ENCODE data around the gene ACTN2. TPM values are rescaled to one million over a fixed set of nuclear protein-coding genes. Genes with fewer than 3 reads are reported as not detected.
"Not testable (repeated sequence)": the region's sequence is repeated elsewhere in the genome, so short reads cannot be mapped to it uniquely, and the experiment has no call there.

Gene ACTN2
- polyA plus RNA-seq, 1 experiment = not detected

DNA sequence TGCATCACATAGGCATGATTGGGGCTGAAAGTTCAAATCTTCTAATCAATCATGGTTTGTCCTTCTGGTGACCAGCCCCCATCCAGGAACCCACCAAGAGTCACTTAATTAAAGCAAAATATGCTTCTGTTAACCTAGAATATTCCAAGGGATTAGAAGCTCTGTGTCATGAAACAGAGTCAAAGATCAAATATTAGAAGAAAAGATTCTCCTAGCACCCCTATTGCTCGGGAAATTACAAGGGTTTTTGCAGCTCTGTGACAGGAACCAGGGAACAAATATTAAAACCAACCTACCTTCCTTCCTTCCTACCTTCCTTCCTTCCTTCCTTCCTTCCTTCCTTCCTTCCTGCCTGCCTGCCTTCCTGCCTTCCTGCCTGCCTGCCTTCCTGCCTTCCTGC, 31.8 kb upstream of the ACTN2 start:
- Histone ChIP-seq H3K4me3 (ENCODE audit: low read depth, low read length) (no peak overlapping the region), H3K36me3 (ENCODE audit: control insufficient read depth, insufficient read depth, low read length) (no peaks in the 10 kb centered on the region), H3K27me3 (ENCODE audit: control insufficient read depth, insufficient read depth, low read length) (no peaks in the 10 kb centered on the region)
- CTCF ChIA-PET = no interaction called here
- POLR2A ChIA-PET = no interaction called here
- TF ChIP-seq, protein P1, sequence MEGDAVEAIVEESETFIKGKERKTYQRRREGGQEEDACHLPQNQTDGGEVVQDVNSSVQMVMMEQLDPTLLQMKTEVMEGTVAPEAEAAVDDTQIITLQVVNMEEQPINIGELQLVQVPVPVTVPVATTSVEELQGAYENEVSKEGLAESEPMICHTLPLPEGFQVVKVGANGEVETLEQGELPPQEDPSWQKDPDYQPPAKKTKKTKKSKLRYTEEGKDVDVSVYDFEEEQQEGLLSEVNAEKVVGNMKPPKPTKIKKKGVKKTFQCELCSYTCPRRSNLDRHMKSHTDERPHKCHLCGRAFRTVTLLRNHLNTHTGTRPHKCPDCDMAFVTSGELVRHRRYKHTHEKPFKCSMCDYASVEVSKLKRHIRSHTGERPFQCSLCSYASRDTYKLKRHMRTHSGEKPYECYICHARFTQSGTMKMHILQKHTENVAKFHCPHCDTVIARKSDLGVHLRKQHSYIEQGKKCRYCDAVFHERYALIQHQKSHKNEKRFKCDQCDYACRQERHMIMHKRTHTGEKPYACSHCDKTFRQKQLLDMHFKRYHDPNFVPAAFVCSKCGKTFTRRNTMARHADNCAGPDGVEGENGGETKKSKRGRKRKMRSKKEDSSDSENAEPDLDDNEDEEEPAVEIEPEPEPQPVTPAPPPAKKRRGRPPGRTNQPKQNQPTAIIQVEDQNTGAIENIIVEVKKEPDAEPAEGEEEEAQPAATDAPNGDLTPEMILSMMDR (IDR thresholded peaks at IDR 0.05; ENCODE audit: insufficient read depth, low read depth, low read length) = no peak
- no peak for DNase-seq (ENCODE audit: low read depth)

DNA sequence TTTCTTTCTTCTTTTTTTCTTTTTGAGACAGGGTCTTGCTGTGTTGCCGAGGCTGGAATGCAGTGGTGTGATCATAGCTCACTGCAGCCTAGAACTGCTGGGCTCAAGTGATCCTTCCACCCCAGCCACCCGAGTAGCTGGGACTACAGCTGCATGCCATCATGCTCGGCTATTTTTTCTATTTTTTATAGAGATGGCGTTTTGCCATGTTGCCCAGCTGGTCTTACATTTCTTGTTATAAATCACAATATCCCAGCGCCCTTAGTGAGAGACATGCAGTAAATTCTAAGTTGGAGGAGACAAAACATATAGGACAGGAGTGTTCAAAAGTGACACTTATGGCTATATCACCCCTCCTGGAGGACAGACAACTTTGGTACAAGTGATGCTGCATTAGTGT, 31.3 kb upstream of the ACTN2 start:
- CTCF ChIA-PET = no interaction called here
- TF ChIP-seq, protein P1 (IDR thresholded peaks at IDR 0.05; ENCODE audit: insufficient read depth, low read depth, low read length) = no peak
- no peak for DNase-seq (ENCODE audit: low read depth)

DNA sequence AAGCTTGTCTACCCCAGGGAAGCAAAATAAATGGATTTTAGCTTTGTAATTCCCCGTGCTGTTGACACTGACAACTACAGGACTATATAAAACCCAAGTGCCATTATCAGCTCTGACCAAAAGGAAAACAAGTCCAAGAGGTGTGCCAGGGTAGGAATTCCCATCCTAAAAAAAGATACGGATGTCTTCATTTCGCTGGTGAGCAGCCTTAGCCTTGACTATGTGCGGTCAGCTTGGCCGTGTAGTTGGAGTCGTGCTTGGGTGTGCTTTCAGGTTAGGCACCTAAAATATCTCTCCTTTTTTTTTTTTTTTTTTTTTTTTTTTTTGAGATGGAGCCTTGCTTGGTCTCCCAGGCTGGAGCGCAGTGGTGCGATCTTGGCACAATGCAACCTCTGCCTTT, 28.9 kb upstream of the ACTN2 start:
- no peak for DNase-seq (ENCODE audit: low read depth)
- H3K27me3 ChIP-seq (ENCODE audit: control insufficient read depth, insufficient read depth, low read length) = no peaks in the 10 kb centered on the region
- TF ChIP-seq, protein P1 (IDR thresholded peaks at IDR 0.05; ENCODE audit: insufficient read depth, low read depth, low read length) = no peak
- ChIA-PET POLR2A (no interaction called here), CTCF (no interaction called here)
- H3K36me3 ChIP-seq (ENCODE audit: control insufficient read depth, insufficient read depth, low read length) = no peaks in the 10 kb centered on the region
- H3K4me3 ChIP-seq (ENCODE audit: low read depth, low read length) = no peak overlapping the region

More for the DNA sequence above, 31.3 kb upstream of the ACTN2 start:
- Histone ChIP-seq H3K27me3 (ENCODE audit: control insufficient read depth, insufficient read depth, low read length) (no peaks in the 10 kb centered on the region), H3K36me3 (ENCODE audit: control insufficient read depth, insufficient read depth, low read length) (no peaks in the 10 kb centered on the region), H3K4me3 (ENCODE audit: low read depth, low read length) (no peak overlapping the region)
- POLR2A ChIA-PET = no interaction called here

DNA sequence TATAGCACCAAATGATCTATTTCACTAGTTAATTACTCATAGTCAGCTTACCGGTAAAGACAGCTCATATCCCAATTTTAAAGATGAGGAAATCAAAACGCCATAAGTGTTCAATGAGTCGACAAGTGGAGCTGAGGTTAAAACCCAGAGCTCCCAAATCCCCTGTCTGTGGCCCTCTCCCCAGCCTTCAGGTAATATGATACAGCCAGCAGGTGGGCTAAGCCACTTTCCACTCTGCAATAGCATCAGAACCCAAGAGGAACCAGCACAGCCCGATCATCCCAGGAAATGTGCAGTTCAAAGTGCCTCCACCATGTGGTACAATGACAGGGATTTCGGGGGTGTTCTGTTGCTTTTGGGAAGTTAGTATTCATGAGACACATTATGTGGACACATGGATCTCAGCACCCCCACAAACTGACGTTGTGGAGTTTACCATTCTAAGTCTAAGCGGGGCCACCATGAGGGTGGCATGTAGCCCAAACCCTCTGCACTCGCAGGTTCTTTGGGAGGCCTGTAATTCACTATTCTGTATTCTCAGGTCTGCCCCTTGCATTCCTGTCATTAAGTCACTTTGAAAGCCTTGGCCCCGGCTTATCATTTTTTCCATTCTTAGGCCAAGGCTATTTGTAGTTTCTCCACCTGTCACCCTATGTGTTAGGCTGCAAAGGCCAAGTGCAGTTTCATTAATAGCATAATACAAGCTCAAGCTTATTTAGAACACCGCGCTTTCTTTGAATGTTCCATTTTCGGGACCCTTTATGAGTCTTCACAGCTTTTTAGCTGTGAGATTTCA, 26.3 kb upstream of the ACTN2 start:
- no peaks in the 10 kb centered on the region for H3K36me3 ChIP-seq (ENCODE audit: control insufficient read depth, insufficient read depth, low read length)
- no peak overlapping the region for H3K4me3 ChIP-seq (ENCODE audit: low read depth, low read length)
- TF ChIP-seq, protein P1 (IDR thresholded peaks at IDR 0.05; ENCODE audit: insufficient read depth, low read depth, low read length) = no peak
- CTCF ChIA-PET = no interaction called here
- DNase-seq (ENCODE audit: low read depth) = no peak
- POLR2A ChIA-PET = no interaction called here
- no peaks in the 10 kb centered on the region for H3K27me3 ChIP-seq (ENCODE audit: control insufficient read depth, insufficient read depth, low read length)

DNA sequence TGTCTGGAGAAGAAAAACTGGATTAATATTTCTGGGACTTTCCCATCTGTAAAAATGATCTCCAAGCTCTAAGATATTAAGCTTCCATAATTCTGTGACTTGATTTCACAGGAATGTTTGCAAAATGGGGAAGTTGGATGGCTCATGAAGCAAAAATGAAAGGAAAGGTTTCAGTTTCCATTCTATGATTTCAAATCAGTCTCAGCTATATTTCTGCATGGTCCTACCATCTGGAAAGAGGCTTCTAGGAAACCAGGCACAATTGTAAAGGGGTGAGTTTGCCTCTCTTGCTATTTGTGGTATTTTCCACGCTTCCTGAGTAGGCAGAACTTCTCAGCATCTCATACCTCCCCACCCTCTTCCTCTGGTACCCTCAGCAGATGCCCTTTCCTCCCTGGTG, 22.4 kb upstream of the ACTN2 start:
- no peak overlapping the region for H3K4me3 ChIP-seq (ENCODE audit: low read depth, low read length)
- TF ChIP-seq, protein P1 (IDR thresholded peaks at IDR 0.05; ENCODE audit: insufficient read depth, low read depth, low read length) = no peak
- H3K27me3 ChIP-seq (ENCODE audit: control insufficient read depth, insufficient read depth, low read length) = no peaks in the 10 kb centered on the region
- no peaks in the 10 kb centered on the region for H3K36me3 ChIP-seq (ENCODE audit: control insufficient read depth, insufficient read depth, low read length)
- DNase-seq (ENCODE audit: low read depth) = no peak
- ChIA-PET POLR2A (no interaction called here), CTCF (no interaction called here)

DNA sequence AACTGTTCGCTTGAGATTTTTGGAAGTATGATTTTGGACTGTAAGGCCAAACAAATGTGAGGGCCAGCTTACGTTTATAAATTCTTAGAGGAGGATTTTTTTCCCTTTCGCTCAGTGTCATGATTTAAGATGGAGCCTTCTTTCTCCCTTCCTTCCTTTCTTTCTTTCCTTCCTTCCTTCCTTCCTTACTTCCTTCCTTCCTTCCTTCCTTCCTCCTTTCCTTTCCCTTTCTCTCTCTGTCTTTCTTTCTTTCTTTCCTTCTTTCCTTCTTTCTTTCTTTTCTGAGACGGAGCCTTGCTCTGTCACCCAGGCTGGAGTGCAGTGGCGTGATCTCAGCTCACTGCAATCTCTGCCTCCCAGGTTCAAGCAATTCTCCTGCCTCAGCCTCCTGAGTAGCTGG, 17.4 kb upstream of the ACTN2 start:
- H3K4me3 ChIP-seq (ENCODE audit: low read depth, low read length); H3K27me3 ChIP-seq (ENCODE audit: control insufficient read depth, insufficient read depth, low read length); DNase-seq (ENCODE audit: low read depth); H3K36me3 ChIP-seq (ENCODE audit: control insufficient read depth, insufficient read depth, low read length); POLR2A ChIA-PET: not testable (repeated sequence)
- CTCF ChIA-PET = interaction anchor here (0.7 kb wide), 1 partner anchor 327 kb away, joined by 3 read pairs; no protein-coding TSS in a partner anchor
